Muscle of leg (tissue), 11 donors: ENCODE measurements around the gene PIP4K2C. TPM values are rescaled to one million over a fixed set of nuclear protein-coding genes. Genes with fewer than 3 reads are reported as not detected.

ENCODE experiments used
- DNase-seq: peaks from one replicate; pipeline ENCODE4 v3.0.0; 2013
- H3K27ac ChIP-seq: one replicate; pipeline ENCODE4 v1.5.1; 2013; ENCODE audit warnings: mild to moderate bottlenecking, low read length, control low read depth
- H3K27me3 ChIP-seq: one replicate; pipeline ENCODE4 v1.6.1; 2013; ENCODE audit warnings: low read length; ENCODE audit not compliant: control insufficient read depth, insufficient read depth
- H3K36me3 ChIP-seq: one replicate; pipeline ENCODE4 v1.6.1; 2013; ENCODE audit warnings: low read length; ENCODE audit not compliant: control insufficient read depth, insufficient read depth
- H3K4me1 ChIP-seq: one replicate; pipeline ENCODE4 v1.6.1; 2013; ENCODE audit warnings: low read length; ENCODE audit not compliant: control insufficient read depth, insufficient read depth
- H3K4me3 ChIP-seq: one replicate; pipeline ENCODE4 v1.5.1; 2013; ENCODE audit warnings: low read length, control low read depth
- H3K9me3 ChIP-seq: replicated peaks from 2 replicates; pipeline ENCODE4 v1.6.1; 2013; ENCODE audit warnings: low read depth, low read length; ENCODE audit not compliant: control insufficient read depth
- WGBS: methylation state at CpG from one replicate; pipeline ENCODE4 v1.1.5; 2013; ENCODE audit warnings: missing lambda C conversion rate; ENCODE audit not compliant: insufficient coverage; 5-methylcytosine and 5-hydroxymethylcytosine counted together
- polyA plus RNA-seq, 8 donors: library from polyadenylated mRNA; unstranded; fragments of 120-200 nt; gene quantifications; one replicate each; pipeline versions ENCODE4 v1.2.1 to v1.2.3, GENCODE V29; 2013; ENCODE audit warnings: inconsistent platforms in 1 of 8, low replicate concordance in 1 of 8; ENCODE audit not compliant: insufficient read length in 8 of 8, insufficient read depth in 1 of 8
- total RNA-seq: library from RNA; stranded (reverse); fragments of 120-200 nt; gene quantifications from one replicate; pipeline ENCODE4 v1.2.4, GENCODE V29; 2013

The PIP4K2C gene
- total and polyA plus RNA-seq, 9 donors = 8.9 to 14.3 (median 11.7) TPM

DNA sequence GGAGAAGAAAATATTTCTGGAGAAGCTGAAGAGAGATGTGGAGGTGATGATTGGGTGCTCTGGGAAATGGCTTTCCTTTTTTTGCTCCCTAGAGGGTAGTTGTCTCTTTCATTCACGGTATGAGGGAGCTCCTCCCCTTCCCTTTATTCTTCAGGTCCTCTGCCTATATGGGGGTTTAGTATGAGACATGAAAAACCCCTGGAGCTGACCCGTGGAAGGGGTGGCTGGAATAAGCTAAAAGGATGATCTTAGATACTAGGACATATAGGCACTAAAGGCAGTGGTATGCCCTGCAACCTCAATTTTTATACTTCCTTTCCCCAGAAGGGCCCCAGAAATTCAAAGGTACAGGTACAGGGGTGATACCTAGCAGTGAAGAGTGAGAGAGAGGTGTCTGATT is 9.4 kb downstream of the PIP4K2C start:
- no CpG with 5 or more reads among the region's 2 CpGs for WGBS
- H3K36me3 ChIP-seq = peaks cover 43% of the 10 kb centered on the region
- H3K27me3 ChIP-seq = peaks cover 10% of the 10 kb centered on the region
- no peaks in the 10 kb centered on the region for H3K9me3 ChIP-seq
- DNase-seq = no peak
- H3K4me3 ChIP-seq = no peak overlapping the region
- H3K27ac ChIP-seq = no peak overlapping the region
- H3K4me1 ChIP-seq = peaks cover 19% of the 10 kb centered on the region

DNA sequence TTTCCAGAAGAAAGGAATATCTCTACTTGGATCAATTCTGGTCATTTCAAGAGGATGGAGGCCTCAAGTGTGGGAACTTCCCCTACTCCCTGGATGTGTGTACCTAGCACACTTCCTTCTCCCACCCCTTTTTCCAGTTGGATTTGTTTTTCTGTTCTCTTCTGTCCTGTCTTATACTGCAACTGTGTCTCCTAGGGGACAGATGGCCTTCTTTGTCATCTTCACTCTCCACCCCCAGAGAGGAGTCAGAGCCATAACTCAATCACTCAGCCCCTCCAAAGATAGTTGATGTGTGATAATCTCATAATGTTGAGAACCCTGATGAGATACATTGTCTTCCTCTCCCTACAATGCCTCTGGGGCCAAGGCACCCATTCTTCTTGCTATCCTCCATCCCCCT is 11.6 kb downstream of the PIP4K2C start:
- H3K36me3 ChIP-seq = peaks cover 45% of the 10 kb centered on the region
- no peak for DNase-seq
- H3K9me3 ChIP-seq = no peaks in the 10 kb centered on the region
- no peak overlapping the region for H3K4me3 ChIP-seq
- H3K27me3 ChIP-seq = peaks cover 12% of the 10 kb centered on the region
- H3K27ac ChIP-seq = no peak overlapping the region
- peaks cover 33% of the 10 kb centered on the region for H3K4me1 ChIP-seq

DNA sequence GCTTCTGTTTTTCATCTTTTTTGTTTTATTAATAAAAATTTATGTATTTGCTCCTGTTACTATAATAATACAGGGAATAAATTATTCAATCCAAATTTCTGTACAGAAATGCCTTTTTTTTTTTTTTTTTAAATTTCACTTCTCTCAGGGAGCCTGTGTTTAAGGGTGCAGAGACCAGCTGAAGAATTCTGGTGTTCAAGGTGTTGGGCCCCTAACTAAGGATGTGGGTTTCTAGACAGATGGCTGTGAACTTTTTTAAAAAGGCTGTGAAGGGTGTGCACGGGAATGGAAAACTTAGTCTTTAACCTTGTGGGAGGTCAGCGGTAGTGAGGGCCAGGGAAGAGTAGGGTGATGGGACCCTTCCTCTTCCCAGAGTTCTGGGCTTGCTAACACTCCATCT is 12.3 kb downstream of the PIP4K2C start:
- WGBS = no CpG with 5 or more reads among the region's 2 CpGs
- H3K4me1 ChIP-seq = peaks cover 34% of the 10 kb centered on the region
- H3K4me3 ChIP-seq = no peak overlapping the region
- peaks cover 49% of the 10 kb centered on the region for H3K36me3 ChIP-seq
- no peaks in the 10 kb centered on the region for H3K9me3 ChIP-seq
- H3K27ac ChIP-seq = peak overlapping the region; percentile 97
- DNase-seq = no peak
- peaks cover 12% of the 10 kb centered on the region for H3K27me3 ChIP-seq

GRCh38 chr12:57603815-57604453 is 12.9 kb downstream of the PIP4K2C start:
- Histone ChIP-seq H3K27me3 (peaks cover 12% of the 10 kb centered on the region), H3K4me3 (peak overlapping the region; percentile 73), H3K27ac (peak overlapping the region; percentile 97), H3K36me3 (peaks cover 52% of the 10 kb centered on the region), H3K9me3 (no peaks in the 10 kb centered on the region), H3K4me1 (peaks cover 39% of the 10 kb centered on the region)
- DNase-seq = peak; percentile 93
- no CpG with 5 or more reads among the region's 6 CpGs for WGBS

GRCh38 chr12:57604454-57604991 is 13.5 kb downstream of the PIP4K2C start, which contains the start of gene DTX3:
Gene DTX3 (plus strand): TSS chr12:57604824. CDS start chr12:57606518, 1,694 bp downstream.
- Histone ChIP-seq H3K27me3 (peaks cover 16% of the 10 kb centered on the region), H3K4me1 (peaks cover 44% of the 10 kb centered on the region), H3K9me3 (no peaks in the 10 kb centered on the region), H3K36me3 (peaks cover 50% of the 10 kb centered on the region), H3K4me3 (peak within 1 kb of the TSS; percentile 73), H3K27ac (peak within 1 kb of the TSS; percentile 97)
- WGBS = no CpG with 5 or more reads among the region's 36 CpGs
- DNase-seq = peak; percentile 67

DNA sequence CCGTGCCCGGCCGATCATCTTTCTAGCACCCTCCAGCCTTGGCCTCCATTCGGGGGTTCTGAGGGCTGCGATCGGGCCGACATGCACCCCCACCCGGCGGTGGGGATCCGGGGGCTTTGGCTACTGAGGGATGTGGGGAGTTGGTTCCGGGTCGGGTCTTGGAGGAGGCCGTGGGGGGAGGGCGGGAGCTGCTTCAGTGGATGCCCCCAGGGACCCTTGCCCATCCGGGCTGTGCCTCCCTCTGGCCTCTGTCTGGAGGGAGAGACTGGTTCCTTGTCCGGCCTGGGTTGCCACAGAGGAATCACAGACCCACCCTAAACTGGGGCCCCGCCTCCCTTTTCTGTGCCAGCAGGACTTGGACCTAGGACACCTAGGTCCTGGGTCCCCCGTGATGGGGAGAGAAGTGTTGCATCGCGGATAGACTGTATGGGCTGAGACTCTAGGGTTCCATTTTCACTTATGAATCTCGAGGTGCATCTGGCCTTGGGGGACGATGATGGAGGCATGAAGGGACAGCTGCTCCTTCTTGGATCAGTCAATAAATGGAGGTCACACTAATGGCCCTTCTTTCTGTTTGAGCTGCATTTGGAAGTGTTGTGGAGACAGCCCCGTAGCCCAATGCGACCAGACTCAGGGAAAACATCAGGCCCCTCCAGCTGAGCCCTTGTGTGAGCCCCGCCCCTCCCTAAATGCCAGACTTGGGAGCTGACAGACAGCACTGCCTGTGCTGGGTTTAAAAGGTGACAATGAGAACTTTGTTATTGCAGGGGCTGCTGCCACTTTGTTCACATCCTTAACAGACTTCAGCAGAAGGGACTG is 14.2 kb downstream of the PIP4K2C start:
- H3K27me3 ChIP-seq = peaks cover 20% of the 10 kb centered on the region
- H3K4me1 ChIP-seq = peaks cover 51% of the 10 kb centered on the region
- WGBS = 2% methylated on average over 13 of the region's 25 CpGs
- H3K36me3 ChIP-seq = peaks cover 43% of the 10 kb centered on the region
- peak overlapping the region; percentile 73 for H3K4me3 ChIP-seq
- H3K9me3 ChIP-seq = no peaks in the 10 kb centered on the region
- peak; percentile 73 for DNase-seq
- peak overlapping the region; percentile 97 for H3K27ac ChIP-seq

DNA sequence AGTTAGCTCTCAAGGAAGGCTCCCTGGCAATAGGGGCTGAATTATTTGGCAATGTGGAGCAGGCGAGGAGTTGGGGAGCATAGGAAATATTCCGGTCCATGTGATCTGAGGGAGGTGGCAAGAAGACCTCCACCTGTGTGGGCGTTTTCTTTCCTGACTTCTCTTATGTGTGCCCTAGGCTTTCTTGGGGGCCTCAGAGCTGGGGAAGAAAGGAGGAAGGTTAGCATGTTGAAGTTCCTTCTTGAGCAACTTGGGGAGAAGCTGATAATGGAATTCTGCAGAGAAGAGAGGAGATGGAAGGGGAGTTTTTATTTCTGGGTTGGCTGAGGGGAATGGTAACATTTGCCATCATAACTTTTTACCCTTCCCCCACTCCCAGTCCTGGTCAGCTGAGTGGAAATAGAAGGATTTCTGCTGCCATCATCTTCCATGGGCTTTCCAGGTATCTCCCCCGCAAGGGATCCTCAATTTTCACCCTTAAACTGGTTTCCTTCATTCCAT is 14.9 kb downstream of the PIP4K2C start:
- H3K27ac ChIP-seq = peak overlapping the region; percentile 97
- DNase-seq = no peak
- peaks cover 27% of the 10 kb centered on the region for H3K27me3 ChIP-seq
- peaks cover 57% of the 10 kb centered on the region for H3K4me1 ChIP-seq
- 38% methylated on average over 3 of the region's 4 CpGs for WGBS
- peaks cover 38% of the 10 kb centered on the region for H3K36me3 ChIP-seq
- H3K9me3 ChIP-seq = no peaks in the 10 kb centered on the region
- peak overlapping the region; percentile 73 for H3K4me3 ChIP-seq

DNA sequence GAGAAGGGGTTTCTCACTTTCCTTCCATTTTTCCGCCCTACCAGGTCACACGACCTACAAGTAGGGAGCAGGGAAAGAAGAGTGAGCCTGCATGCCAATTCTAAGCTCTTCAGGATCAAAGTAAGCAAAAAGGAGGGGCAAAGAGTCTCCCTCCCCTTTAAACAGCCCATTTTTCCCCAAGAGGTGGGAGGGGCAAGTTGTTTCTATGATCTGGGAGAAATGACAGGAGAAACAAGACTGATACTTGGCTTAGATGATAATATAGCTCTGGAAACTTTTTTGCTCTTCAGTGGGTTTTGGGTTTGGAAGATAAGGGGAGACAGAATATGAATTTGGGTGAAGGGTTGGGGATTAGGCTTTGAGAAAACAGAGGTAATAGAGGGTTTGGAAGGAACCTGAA is 15.4 kb downstream of the PIP4K2C start:
- no peak overlapping the region for H3K4me3 ChIP-seq
- no CpG with 5 or more reads among the region's 2 CpGs for WGBS
- H3K36me3 ChIP-seq = peaks cover 33% of the 10 kb centered on the region
- H3K27ac ChIP-seq = peak overlapping the region; percentile 97
- H3K27me3 ChIP-seq = peaks cover 32% of the 10 kb centered on the region
- peaks cover 60% of the 10 kb centered on the region for H3K4me1 ChIP-seq
- H3K9me3 ChIP-seq = no peaks in the 10 kb centered on the region
- DNase-seq = no peak

GRCh38 chr12:57606821-57607220 is 15.8 kb downstream of the PIP4K2C start:
- 77% methylated on average over 4 of the region's 11 CpGs for WGBS
- no peak for DNase-seq
- H3K36me3 ChIP-seq = peaks cover 31% of the 10 kb centered on the region
- H3K27ac ChIP-seq = no peak overlapping the region
- no peaks in the 10 kb centered on the region for H3K9me3 ChIP-seq
- H3K4me1 ChIP-seq = peaks cover 60% of the 10 kb centered on the region
- no peak overlapping the region for H3K4me3 ChIP-seq
- H3K27me3 ChIP-seq = peaks cover 33% of the 10 kb centered on the region
